GM23248 (cell line): ENCODE results near the gene ADGRV1. TPM values are rescaled to one million over a fixed set of nuclear protein-coding genes. Genes with fewer than 3 reads are reported as not detected.
"Not testable (repeated sequence)": the region's sequence is repeated elsewhere in the genome, so short reads cannot be mapped to it uniquely, and the experiment has no call there.

Experiments used
- DNase-seq: peaks from one replicate; pipeline ENCODE4 v3.0.0-alpha.2; 2015
- H2AFZ ChIP-seq: fragments of 200-600 bp; sonication (generic); 2 replicates; pipeline ENCODE4 v1.6.1; 2016; ENCODE audit warnings: antibody characterized with exemption
- H3F3A ChIP-seq: fragments of 200-600 bp; sonication (generic); 2 replicates; pipeline ENCODE4 v1.6.1; 2016; ENCODE audit warnings: mild to moderate bottlenecking, antibody characterized with exemption, mixed run types; ENCODE audit not compliant: insufficient read depth
- H3K27ac ChIP-seq: fragments of 200-600 bp; sonication (generic); 2 replicates; pipeline ENCODE4 v1.5.1; 2016; ENCODE audit warnings: mild to moderate bottlenecking
- H3K27me3 ChIP-seq: fragments of 200-600 bp; sonication (generic); replicated peaks from 2 replicates; pipeline ENCODE4 v1.6.1; 2016; ENCODE audit warnings: mild to moderate bottlenecking; ENCODE audit not compliant: insufficient read depth
- H3K36me3 ChIP-seq: fragments of 200-600 bp; sonication (generic); 2 replicates; pipeline ENCODE4 v1.6.1; 2016; ENCODE audit warnings: low read depth, mild to moderate bottlenecking
- H3K4me1 ChIP-seq: fragments of 200-600 bp; sonication (generic); 2 replicates; pipeline ENCODE4 v1.6.1; 2016; ENCODE audit warnings: mild to moderate bottlenecking; ENCODE audit not compliant: insufficient read depth
- H3K4me2 ChIP-seq: fragments of 200-600 bp; sonication (generic); one replicate; pipeline ENCODE4 v1.6.1; 2016; ENCODE audit warnings: mild to moderate bottlenecking; ENCODE audit not compliant: unreplicated experiment
- H3K4me3 ChIP-seq: fragments of 200-600 bp; sonication (generic); 2 replicates; pipeline ENCODE4 v1.5.1; 2016; ENCODE audit warnings: mild to moderate bottlenecking
- H3K79me2 ChIP-seq: fragments of 200-600 bp; sonication (generic); 2 replicates; pipeline ENCODE4 v1.6.1; 2016; ENCODE audit warnings: mild to moderate bottlenecking; ENCODE audit not compliant: insufficient read depth
- H3K9ac ChIP-seq: fragments of 200-600 bp; sonication (generic); 2 replicates; pipeline ENCODE4 v1.6.1; 2016; ENCODE audit warnings: mild to moderate bottlenecking
- H3K9me2 ChIP-seq: fragments of 200-600 bp; sonication (generic); 2 replicates; pipeline ENCODE4 v1.6.1; 2016; ENCODE audit warnings: mixed run types, mild to moderate bottlenecking, moderate library complexity; ENCODE audit not compliant: insufficient read depth
- H3K9me3 ChIP-seq: fragments of 200-600 bp; sonication (generic); one replicate; pipeline ENCODE4 v1.6.1; 2017; ENCODE audit warnings: low read depth
- H4K20me1 ChIP-seq: fragments of 200-600 bp; sonication (generic); 2 replicates; pipeline ENCODE4 v1.6.0; 2016; ENCODE audit not compliant: insufficient read depth
- EZH2 ChIP-seq: fragments of 200-600 bp; sonication (generic); IDR thresholded peaks from 2 replicates; pipeline ENCODE4 v1.6.1; 2018; ENCODE audit warnings: antibody characterized with exemption, mild to moderate bottlenecking; ENCODE audit not compliant: insufficient read depth, poor library complexity, severe bottlenecking
- EZH2phosphoT487 ChIP-seq: fragments of 200-600 bp; sonication (generic); IDR thresholded peaks from 2 replicates; pipeline ENCODE4 v1.6.1; 2018; ENCODE audit warnings: antibody characterized with exemption, moderate library complexity, mild to moderate bottlenecking, low read depth; ENCODE audit not compliant: insufficient read depth
- WGBS, 2 experiments: methylation state at CpG; one replicate each; pipeline ENCODE4 v1.1.6; 2015 to 2017; ENCODE audit warnings: low lambda C conversion rate in 2 of 2, low coverage in 1 of 2; ENCODE audit errors: missing lambda C conversion rate in 2 of 2; 5-methylcytosine and 5-hydroxymethylcytosine counted together
- in situ Hi-C: fragments of 300-500 bp; cut with MboI; formaldehyde crosslinking; loops from 2 replicates; pipeline ENCODE4 v1.15.0; 2020
- polyA plus RNA-seq: library from polyadenylated mRNA; unstranded; fragments of >200 nt; fragmentation: Nextera tagmentation; extraction: Ambion mirVana; gene quantifications from 2 replicates; pipeline ENCODE4 v1.2.1, GENCODE V29; 2016
- total RNA-seq: library from RNA; depleted of rRNA; stranded (reverse); fragments of >200 nt; shearing (Covaris generic); gene quantifications from 2 replicates; pipeline ENCODE4 v1.2.3, GENCODE V29; 2014

The ADGRV1 gene
- total and polyA plus RNA-seq, 2 experiments from 2014 or later = not detected

GRCh38 chr5:90793183-90793582 lies 234.6 kb downstream of the ADGRV1 start:
- Histone ChIP-seq H2AFZ (no peak overlapping the region), H3K79me2 (no peaks in the 10 kb centered on the region), H3K9ac (no peak overlapping the region), H3F3A (no peaks in the 10 kb centered on the region), H4K20me1 (no peaks in the 10 kb centered on the region), H3K4me2 (no peak overlapping the region), H3K4me1 (no peaks in the 10 kb centered on the region), H3K27ac (no peak overlapping the region), H3K4me3 (no peak overlapping the region), H3K27me3 (0 out of 2 replicates have a peak, but pooled peaks cover 4% of the 10 kb centered on the region), H3K36me3 (no peaks in the 10 kb centered on the region), H3K9me3 (no peaks in the 10 kb centered on the region), H3K9me2 (no peaks in the 10 kb centered on the region)
- WGBS, 2 experiments = 61 to 67% methylated on average over 2 of the region's 2 CpGs
- DNase-seq = no peak
- in situ Hi-C loops = loop anchor here (25.0 kb wide), 1 partner anchor 356 kb away; no protein-coding TSS in a partner anchor
- TF ChIP-seq EZH2 = no peak
- TF ChIP-seq EZH2phosphoT487 = no peak

GRCh38 chr5:90796919-90797318 lies 238.3 kb downstream of the ADGRV1 start:
- 38 to 51% methylated on average over 2 of the region's 2 CpGs for WGBS, 2 experiments
- not testable (repeated sequence) for H3K27me3 ChIP-seq, DNase-seq, H3K27ac ChIP-seq, H3K79me2 ChIP-seq, H3K4me1 ChIP-seq, H3K36me3 ChIP-seq, H2AFZ ChIP-seq, H4K20me1 ChIP-seq, H3K4me2 ChIP-seq, H3K9ac ChIP-seq, H3F3A ChIP-seq, H3K4me3 ChIP-seq, H3K9me3 ChIP-seq, H3K9me2 ChIP-seq
- in situ Hi-C loops = loop anchor here (25.0 kb wide), 1 partner anchor 360 kb away; no protein-coding TSS in a partner anchor

GRCh38 chr5:90800082-90800481 lies 241.5 kb downstream of the ADGRV1 start:
- H4K20me1 ChIP-seq, H3K9me2 ChIP-seq, H3K4me1 ChIP-seq, H3K4me3 ChIP-seq, H3K4me2 ChIP-seq, H3F3A ChIP-seq, H3K36me3 ChIP-seq, DNase-seq, H3K9me3 ChIP-seq, H2AFZ ChIP-seq, H3K79me2 ChIP-seq, H3K9ac ChIP-seq, in situ Hi-C loops, H3K27me3 ChIP-seq, H3K27ac ChIP-seq: not testable (repeated sequence)
- WGBS, 2 experiments = 84 to 97% methylated on average over 1 of the region's 1 CpG

GRCh38 chr5:90800515-90800914 lies 241.9 kb downstream of the ADGRV1 start:
- H3K27ac ChIP-seq, H3K9me2 ChIP-seq, H3K4me2 ChIP-seq, in situ Hi-C loops, H3K4me1 ChIP-seq, H3K9me3 ChIP-seq, H3K4me3 ChIP-seq, H3K79me2 ChIP-seq, H3K27me3 ChIP-seq, DNase-seq, H3K9ac ChIP-seq, H3K36me3 ChIP-seq, H4K20me1 ChIP-seq, H2AFZ ChIP-seq, H3F3A ChIP-seq: not testable (repeated sequence)
- WGBS, 2 experiments = 43 to 44% methylated on average over 3 of the region's 3 CpGs

- Histone ChIP-seq H3K36me3 (no peaks in the 10 kb centered on the region), H3K9me2 (no peaks in the 10 kb centered on the region), H3F3A (no peaks in the 10 kb centered on the region), H3K9me3 (no peaks in the 10 kb centered on the region), H3K27me3 (peaks cover 7% of the 10 kb centered on the region), H4K20me1 (no peaks in the 10 kb centered on the region), H3K9ac (no peak overlapping the region), H3K79me2 (no peaks in the 10 kb centered on the region), H3K4me1 (no peaks in the 10 kb centered on the region), H3K4me2 (no peak overlapping the region), H2AFZ (no peak overlapping the region), H3K27ac (no peak overlapping the region), H3K4me3 (no peak overlapping the region)
- in situ Hi-C loops = no loop called here
- TF ChIP-seq EZH2phosphoT487 = no peak
- no peak for TF ChIP-seq EZH2
- peak; percentile 72 for DNase-seq
- 24 to 32% methylated on average over 6 of the region's 6 CpGs for WGBS, 2 experiments
These were observed 244.1 kb downstream of the ADGRV1 start for GRCh38 chr5:90802474-90803317.
